Erythroblast (primary cell): ENCODE measurements around the gene APBB1IP.

Source experiments
- DNase-seq, 2 experiments: peaks; one replicate each; lab custom pipeline; 2025; lab: John Stamatoyannopoulos, UW
- GATA1 ChIP-seq: IDR thresholded peaks from 2 replicates; pipeline ENCODE4 v1.6.1; 2011; ENCODE audit warnings: low read depth, mild to moderate bottlenecking, control low read depth, low read length, moderate library complexity
- POLR2A ChIP-seq: IDR thresholded peaks from 2 replicates; pipeline ENCODE4 v1.6.1; 2011; ENCODE audit warnings: mild to moderate bottlenecking, low read length

APBB1IP gene

DNA sequence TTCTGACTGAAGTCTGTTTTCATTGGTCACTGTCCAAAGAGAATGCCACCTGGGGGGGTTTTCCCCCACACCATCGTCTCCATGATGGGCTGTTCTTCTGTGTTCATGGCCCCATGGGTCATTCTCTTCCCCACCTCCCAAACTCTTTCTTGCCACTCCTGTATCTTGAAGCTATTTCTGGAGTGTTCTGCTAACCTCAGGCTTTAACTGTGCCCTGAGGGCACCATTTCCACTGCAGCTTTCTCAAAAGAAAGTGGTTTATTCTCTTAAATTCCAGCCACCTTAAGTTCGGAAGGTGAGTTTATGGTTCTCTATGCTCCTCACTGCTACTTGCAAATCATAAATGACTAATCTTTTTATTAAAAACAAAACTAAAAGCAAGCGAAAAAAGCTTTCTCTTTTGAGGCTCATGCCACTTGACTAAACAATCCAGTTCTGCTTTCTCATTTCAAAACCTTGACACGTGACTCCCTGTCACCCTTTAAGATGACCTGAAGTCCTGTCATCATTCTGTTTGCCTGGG, 7.4 kb upstream of the APBB1IP start:
- TF ChIP-seq GATA1 (no peak), POLR2A (no peak)
- DNase-seq, result no peak

DNA sequence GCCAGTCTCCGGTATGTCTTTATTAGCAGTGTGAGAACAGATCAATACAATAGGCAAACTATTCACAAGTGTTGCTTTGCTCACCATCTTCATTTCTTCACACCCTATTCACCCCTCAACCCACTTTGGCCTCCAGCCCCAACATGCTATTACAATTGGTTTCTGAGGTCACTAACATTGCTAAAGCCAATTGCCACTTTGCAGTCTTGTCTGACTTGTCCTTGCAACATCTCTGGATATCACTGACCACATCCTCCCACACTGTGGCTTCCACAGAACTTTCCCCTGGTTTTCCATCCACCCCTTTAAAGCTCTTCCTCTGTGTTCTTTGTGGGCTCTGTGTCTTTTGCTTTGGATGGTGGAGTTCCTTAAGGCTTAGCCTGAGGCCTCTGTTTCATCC, 5.2 kb upstream of the APBB1IP start:
- DNase-seq, result no peak
- TF ChIP-seq POLR2A, result no peak
- TF ChIP-seq GATA1, result no peak

DNA sequence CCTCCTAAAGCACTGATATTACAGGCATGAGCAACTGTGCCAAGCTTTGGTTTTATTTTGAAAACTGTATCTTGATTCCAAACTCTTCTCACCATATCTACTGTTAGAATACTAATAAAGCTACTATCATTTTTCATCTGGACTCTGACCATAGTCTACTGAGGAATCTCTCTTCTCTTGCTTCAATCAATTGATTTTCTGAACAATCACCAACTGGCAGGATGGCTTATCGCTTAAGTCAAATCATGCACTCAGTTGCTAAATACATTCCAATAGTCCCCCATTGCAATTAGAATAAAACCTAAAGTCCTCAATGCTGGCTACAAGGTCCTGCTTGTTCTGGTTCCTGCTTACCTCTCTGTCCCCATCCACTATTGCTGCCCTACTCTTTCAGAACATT, 2.3 kb upstream of the APBB1IP start:
- TF ChIP-seq POLR2A (no peak), GATA1 (no peak)
- DNase-seq, result no peak

DNA sequence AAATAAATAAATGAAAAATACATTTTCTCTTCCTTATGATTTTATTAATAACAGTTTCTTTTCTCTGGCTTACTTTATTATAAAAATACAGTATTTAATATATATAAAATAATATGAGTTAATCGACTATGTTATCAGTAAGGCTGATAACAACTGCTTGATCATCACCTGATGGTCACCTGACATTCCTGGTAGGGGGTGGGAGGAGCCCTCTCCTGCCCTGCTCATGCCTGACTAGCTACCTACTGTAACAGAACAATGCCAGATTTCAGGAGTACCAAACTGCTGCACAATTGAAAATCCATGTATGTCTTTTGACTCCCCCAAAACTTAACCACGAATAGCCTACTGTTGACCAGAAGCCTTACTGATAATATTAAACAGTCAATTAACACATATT, 1.3 kb upstream of the APBB1IP start:
- no peak for DNase-seq
- no peak for TF ChIP-seq POLR2A
- TF ChIP-seq GATA1, result no peak

DNA sequence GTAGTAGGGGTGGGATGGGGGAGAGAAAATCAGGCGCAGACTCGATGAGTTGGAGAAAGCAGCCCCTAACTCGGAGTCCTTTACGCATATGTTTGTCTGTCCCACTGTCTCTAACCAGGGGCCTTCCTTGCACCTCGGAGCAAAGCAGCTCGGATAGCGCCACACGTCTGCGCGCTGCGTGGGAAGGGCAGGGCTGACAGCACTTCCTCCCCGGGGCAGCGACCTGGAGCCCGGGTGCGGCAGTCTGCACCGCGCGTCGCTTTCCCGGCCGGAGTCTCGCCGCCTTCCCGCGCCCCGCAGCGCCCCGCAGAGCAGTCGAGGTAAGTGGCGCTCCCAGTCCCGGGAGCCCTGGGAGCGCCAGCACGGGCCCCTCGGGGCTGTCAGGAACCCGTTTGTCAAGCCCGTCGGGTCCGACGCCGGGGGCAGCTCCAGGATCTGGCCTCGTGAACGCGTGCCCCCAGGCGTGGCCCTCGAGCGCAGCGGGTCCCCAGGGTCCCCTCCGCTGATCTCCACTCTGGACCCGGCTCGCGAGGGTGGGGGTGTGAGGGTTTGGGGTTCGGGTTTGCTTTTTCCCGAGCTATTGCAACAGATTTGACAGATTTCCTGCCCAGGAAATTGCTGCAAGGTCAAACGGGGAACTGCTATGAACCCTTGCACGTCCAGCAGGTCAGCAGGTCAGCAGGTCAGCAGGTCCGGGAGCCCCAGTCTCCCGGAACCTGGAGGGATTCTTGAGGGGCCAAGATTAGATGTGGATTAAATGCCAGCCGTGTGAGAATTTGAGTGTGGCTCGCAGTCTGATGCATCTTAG, 597 bp downstream of the APBB1IP start:
- DNase-seq, result peak; percentile 22 to 30

DNA sequence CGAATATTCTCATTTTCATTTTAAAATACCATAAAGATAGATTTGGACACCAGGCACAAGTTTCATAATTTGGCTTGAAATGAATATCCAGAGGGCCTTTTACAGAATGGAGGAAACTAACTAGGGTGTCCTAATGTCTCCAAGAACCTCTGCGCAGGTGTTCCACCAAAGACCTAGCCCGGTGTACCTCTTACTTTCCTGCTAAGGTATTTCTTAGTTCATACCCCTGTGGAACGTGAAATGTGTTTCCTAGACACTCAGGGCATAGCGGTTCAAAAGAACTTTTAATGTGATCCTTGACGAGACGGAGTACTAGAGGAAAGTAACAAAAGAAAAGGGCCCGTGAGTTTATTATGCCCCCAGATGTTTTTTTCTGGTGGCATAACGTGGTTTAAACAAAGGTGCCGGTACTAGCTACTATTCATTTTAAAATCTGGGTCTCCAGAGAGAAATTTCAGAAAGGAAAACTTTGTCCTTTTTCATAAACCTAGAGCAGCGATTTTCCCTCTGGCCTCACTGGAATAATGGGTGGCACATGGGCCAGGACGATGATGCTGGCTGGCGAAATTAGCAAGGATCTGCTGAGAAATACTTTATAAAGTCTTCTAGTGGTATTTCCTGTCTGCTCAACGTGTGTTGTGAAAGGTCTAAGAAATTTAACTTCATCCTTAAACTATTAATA, 1.4 kb downstream of the APBB1IP start:
- no peak for DNase-seq
- no peak for TF ChIP-seq POLR2A
- TF ChIP-seq GATA1, result no peak

More for the DNA sequence above, 597 bp downstream of the APBB1IP start:
- no peak for TF ChIP-seq GATA1
- no peak for TF ChIP-seq POLR2A

DNA sequence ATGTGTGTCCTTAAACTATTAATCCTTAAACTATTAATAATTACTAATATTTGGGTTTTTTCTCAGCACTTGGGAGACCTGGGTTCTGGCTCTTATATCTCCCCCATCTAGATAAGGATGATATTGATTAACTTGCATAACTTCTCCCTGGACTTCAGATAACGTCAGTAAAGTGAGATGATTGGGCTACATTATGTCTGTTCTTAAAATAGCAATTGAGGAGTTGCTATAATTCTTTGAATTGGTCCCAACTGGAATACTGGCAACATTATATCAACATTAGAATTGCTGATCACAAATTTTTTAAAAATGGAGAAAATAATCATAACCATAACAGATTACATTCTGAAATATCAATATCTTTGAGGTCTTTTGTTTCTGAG, 1.9 kb downstream of the APBB1IP start:
- DNase-seq, result no peak
- TF ChIP-seq GATA1 (no peak), POLR2A (no peak)

DNA sequence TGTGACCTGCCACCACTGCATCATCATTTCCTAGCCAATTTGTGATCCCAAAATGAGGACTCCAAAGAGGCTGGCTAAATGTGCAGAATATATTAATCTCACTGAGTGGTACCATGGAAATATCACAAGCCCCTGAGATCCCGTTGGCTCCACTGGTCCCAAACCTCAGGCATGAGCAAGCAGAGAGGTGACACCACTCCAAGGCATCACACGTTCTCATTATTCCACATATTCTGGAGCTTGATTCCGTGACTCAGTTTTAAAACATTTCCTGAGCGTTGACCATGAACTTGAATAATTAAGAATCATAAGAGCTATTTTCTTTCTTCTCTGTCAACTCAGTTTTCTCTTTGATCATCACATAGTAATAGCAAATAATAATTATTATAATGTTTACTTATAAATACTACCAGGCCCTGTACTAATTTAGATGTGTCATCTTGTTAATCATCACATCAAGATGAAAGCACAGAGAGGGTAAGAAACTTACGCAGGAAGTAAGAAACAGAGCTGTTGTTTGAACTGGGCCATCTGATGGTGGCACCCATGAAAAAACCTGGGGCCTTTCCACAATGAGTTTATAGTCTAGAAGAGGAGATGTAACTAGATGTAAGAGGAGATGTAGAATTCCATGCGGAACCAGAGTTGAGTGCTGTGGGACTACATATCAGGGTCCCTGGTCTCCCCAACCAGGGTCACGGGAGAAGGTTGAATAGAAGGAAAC, 3.5 kb downstream of the APBB1IP start:
- no peak for TF ChIP-seq POLR2A
- no peak for DNase-seq

DNA sequence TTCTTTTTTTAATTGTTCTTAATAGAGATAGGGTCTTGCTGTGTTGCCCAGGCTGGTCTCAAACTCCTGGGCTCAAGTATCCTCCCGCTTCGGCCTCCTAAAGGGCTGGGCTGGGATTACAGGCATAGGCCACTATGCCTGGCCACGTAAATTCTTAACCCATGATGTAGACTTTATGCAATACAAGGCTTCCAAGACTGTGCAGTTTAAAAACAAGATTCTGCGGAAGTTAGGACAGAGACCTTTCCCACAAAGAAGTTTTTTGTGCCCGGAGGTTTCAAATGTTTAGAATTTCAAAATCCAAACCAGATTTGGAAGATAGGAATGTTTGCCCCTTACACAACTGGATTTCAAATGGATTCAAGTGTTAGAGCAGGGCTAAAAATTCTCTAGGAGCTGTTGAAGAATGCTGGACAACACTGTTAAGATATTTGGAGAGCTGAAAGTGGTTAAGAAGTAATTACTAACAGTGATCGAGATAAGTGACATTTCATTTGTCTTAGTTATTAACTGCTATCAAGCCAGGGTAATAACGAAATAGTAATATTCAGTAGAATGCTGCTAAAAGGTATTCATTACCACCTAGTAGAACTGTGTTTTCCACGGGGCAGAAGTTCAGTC, 7.4 kb downstream of the APBB1IP start:
- TF ChIP-seq GATA1, result no peak
- DNase-seq, result no peak

DNA sequence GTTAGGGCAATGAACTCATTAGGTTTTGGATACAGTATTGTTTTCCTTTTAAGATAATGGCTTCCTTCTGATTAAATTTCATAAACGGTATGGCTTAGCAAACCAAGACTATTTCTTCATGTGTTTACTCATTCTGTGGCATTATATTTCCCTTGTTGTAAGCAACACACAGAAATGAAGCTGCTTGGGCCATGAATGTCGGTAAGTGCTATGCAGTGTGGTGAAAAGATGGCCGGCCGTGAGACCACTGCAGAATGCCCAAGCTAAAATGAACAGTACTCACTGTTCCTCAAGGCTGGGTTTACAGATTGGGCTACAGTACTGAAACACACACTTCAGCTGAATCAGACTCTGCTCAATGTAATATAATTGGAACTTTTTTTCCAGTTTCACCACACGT, 8.1 kb downstream of the APBB1IP start:
- no peak for DNase-seq
- TF ChIP-seq POLR2A, result no peak
- TF ChIP-seq GATA1, result no peak

DNA sequence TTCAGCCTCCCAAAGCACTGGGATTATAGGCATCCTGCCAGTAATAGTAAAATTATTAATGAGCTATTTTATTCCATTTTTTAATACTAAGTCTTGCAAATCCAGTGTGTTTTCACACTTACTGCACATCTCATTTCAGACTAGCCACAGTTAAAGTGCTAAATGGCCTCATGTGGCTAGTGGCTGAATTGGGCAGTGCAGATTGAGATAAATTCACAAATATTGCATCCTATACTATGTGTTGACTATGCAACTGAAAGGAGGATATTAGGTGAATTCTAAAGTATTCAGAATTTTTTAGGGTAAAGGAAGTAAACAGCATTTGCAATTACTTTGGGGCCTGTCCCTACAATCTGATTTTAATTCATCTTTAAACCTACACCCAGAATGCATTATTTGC, 10.2 kb downstream of the APBB1IP start:
- DNase-seq, result no peak
- TF ChIP-seq POLR2A, result no peak
- TF ChIP-seq GATA1, result no peak

DNA sequence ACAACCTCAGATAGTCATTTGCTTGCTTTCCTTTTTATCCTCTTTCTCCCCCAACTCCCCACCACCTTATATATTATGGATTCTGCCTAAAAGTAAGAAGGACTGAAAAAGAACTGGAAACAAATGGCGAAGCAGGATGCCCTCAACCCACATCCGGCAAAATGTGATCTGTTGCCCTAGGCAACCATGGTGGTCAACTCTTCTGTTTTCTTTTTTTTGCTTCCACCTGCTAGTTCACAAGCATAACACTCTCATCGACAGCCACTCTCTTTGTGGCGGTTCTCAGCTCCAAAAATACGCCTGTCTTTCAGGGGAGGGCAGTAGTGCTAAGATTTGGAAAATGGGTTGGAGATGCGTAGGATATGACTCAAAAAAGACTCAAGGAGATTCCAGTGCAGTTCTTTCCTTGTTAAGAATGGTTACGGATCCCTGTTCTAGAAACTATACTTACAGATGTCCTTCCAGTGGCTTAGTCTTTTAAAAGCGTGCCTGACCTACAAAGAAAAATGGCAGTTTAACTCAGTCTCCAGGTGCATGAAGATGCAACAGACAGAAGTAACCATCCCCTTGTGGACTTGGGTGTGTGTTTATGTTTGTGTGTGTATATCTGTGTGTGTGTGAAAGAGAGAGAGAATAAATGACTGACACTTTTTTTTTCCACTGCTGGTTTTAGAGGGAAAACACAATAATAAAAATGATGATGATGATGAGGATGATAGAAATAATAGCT, 10.7 kb downstream of the APBB1IP start:
- no peak for DNase-seq
- TF ChIP-seq POLR2A (no peak), GATA1 (no peak)

DNA sequence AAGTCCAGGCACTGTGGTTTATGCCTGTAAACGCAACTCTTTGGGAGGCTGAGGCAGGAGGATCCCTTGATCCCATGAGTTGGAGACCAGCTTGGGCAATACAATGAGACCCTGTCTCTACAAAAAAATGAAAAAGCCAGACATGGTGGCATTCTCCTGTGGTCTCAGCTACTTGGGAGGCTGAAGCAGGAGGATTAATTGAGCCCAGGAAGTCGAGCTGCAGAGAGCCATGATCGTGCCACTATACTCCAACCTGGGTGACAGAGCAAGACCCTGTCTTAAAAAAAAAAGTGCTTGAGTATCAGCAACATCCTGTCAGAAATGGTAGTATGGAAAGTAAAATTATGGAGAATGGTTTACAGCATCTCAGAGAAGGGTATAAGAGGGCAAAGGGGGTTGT, 11.6 kb downstream of the APBB1IP start:
- DNase-seq, result no peak
- TF ChIP-seq POLR2A (no peak), GATA1 (no peak)
